ENCODE data around the gene PCCA.

The PCCA gene

GRCh38 chr13:100517135-100517534 lies 428.2 kb downstream of the PCCA start:
- H3K9ac ChIP-seq (ENCODE audit: low read length), result no peak overlapping the region
- no peak overlapping the region for H3K27ac ChIP-seq (ENCODE audit: low read depth, low read length)
- no peaks in the 10 kb centered on the region for H3K79me2 ChIP-seq (ENCODE audit: insufficient read depth, low read length)
- H3K27me3 ChIP-seq (ENCODE audit: low read length), result no peaks in the 10 kb centered on the region
- no peak overlapping the region for H3K4me2 ChIP-seq (ENCODE audit: low read depth, low read length, poor library complexity, severe bottlenecking)
- H3K4me3 ChIP-seq (ENCODE audit: insufficient read depth, low read length, poor library complexity, severe bottlenecking), result no peak overlapping the region
- no peaks in the 10 kb centered on the region for H3K9me3 ChIP-seq (ENCODE audit: insufficient read depth, low read length)
- no peak overlapping the region for H2AFZ ChIP-seq (ENCODE audit: low read depth, low read length, severe bottlenecking)
- no peaks in the 10 kb centered on the region for H3K9me2 ChIP-seq (replicated peaks; ENCODE audit: insufficient read depth, low read length)
- no peaks in the 10 kb centered on the region for H3F3A ChIP-seq (ENCODE audit: insufficient read depth)
- TF ChIP-seq, protein P1, sequence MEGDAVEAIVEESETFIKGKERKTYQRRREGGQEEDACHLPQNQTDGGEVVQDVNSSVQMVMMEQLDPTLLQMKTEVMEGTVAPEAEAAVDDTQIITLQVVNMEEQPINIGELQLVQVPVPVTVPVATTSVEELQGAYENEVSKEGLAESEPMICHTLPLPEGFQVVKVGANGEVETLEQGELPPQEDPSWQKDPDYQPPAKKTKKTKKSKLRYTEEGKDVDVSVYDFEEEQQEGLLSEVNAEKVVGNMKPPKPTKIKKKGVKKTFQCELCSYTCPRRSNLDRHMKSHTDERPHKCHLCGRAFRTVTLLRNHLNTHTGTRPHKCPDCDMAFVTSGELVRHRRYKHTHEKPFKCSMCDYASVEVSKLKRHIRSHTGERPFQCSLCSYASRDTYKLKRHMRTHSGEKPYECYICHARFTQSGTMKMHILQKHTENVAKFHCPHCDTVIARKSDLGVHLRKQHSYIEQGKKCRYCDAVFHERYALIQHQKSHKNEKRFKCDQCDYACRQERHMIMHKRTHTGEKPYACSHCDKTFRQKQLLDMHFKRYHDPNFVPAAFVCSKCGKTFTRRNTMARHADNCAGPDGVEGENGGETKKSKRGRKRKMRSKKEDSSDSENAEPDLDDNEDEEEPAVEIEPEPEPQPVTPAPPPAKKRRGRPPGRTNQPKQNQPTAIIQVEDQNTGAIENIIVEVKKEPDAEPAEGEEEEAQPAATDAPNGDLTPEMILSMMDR (IDR thresholded peaks at IDR 0.05; ENCODE audit: insufficient read depth, low read length, poor library complexity, severe bottlenecking), result no peak
- TF ChIP-seq EZH2phosphoT487 (conservative IDR thresholded peaks at IDR 0.05; ENCODE audit: low read length), result no peak
- H4K20me1 ChIP-seq (ENCODE audit: low read depth, low read length), result no peaks in the 10 kb centered on the region
- no peaks in the 10 kb centered on the region for H3K36me3 ChIP-seq (ENCODE audit: low read length)

DNA sequence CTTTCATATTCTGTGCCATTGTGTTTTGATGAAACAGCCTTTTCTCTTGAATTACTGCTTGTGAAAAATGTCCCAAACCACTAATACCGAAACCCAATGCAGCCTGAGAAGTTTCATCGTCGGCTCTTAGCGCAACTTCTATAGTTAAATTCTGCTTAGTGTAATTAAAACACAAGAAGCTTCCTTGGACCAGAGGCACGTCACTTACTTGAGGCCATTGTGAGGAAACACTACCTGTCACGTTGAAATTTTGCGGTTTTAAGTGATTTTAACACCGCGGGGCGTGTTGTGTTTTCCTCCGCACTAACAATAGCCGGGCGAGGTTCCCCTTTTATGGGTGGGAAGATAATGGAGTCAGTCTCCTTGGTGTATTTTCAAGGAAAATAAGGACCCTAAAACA lies 428.8 kb downstream of the PCCA start:
- Histone ChIP-seq H4K20me1 (ENCODE audit: low read depth, low read length) (no peaks in the 10 kb centered on the region), H3K9ac (ENCODE audit: low read length) (no peak overlapping the region), H3K79me2 (ENCODE audit: insufficient read depth, low read length) (no peaks in the 10 kb centered on the region), H3K4me2 (ENCODE audit: low read depth, low read length, poor library complexity, severe bottlenecking) (no peak overlapping the region), H3K4me3 (ENCODE audit: insufficient read depth, low read length, poor library complexity, severe bottlenecking) (no peak overlapping the region), H3K9me2 (replicated peaks; ENCODE audit: insufficient read depth, low read length) (no peaks in the 10 kb centered on the region), H3K36me3 (ENCODE audit: low read length) (no peaks in the 10 kb centered on the region), H3K27me3 (ENCODE audit: low read length) (no peaks in the 10 kb centered on the region), H3K27ac (ENCODE audit: low read depth, low read length) (no peak overlapping the region), H3F3A (ENCODE audit: insufficient read depth) (no peaks in the 10 kb centered on the region), H3K9me3 (ENCODE audit: insufficient read depth, low read length) (no peaks in the 10 kb centered on the region), H2AFZ (ENCODE audit: low read depth, low read length, severe bottlenecking) (no peak overlapping the region)
- TF ChIP-seq EZH2phosphoT487 (conservative IDR thresholded peaks at IDR 0.05; ENCODE audit: low read length), result no peak
- TF ChIP-seq, protein P1 (IDR thresholded peaks at IDR 0.05; ENCODE audit: insufficient read depth, low read length, poor library complexity, severe bottlenecking), result no peak

DNA sequence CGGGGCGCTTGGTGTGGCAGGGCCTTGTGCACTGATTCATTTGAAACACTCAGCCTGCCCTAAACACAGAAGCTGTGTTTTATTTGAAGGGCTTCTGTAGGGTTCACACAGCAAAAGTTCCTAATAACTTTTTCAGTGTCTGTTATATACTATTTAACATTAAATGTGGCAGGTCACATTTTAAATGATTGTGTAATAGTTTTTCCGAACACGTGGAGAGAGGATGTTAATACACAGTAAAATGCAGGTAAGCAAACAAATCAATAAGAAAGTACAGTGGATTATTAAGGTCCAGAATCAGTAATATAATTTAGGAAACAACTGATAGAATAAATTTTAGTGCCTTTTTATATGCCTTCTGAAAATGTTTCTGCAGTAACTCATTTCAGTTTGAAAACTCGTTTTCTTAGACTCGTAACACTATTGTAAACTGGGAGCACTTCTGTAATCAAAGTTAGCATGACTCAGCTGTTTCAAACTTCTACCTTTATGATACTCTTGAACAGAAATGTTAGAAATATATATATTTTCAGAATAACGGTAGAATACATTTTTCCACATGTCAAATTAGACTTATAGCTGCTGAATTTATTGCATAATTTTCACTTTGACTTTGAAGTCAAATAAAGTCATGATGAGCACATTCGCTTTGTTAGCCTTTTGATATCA lies 429.6 kb downstream of the PCCA start:
- no peaks in the 10 kb centered on the region for H3F3A ChIP-seq (ENCODE audit: insufficient read depth)
- H3K9ac ChIP-seq (ENCODE audit: low read length), result no peak overlapping the region
- H3K9me2 ChIP-seq (replicated peaks; ENCODE audit: insufficient read depth, low read length), result no peaks in the 10 kb centered on the region
- no peak overlapping the region for H3K4me2 ChIP-seq (ENCODE audit: low read depth, low read length, poor library complexity, severe bottlenecking)
- no peaks in the 10 kb centered on the region for H3K9me3 ChIP-seq (ENCODE audit: insufficient read depth, low read length)
- no peak overlapping the region for H3K4me3 ChIP-seq (ENCODE audit: insufficient read depth, low read length, poor library complexity, severe bottlenecking)
- TF ChIP-seq, protein P1 (IDR thresholded peaks at IDR 0.05; ENCODE audit: insufficient read depth, low read length, poor library complexity, severe bottlenecking), result no peak
- no peak for TF ChIP-seq EZH2phosphoT487 (conservative IDR thresholded peaks at IDR 0.05; ENCODE audit: low read length)
- no peaks in the 10 kb centered on the region for H4K20me1 ChIP-seq (ENCODE audit: low read depth, low read length)
- H3K27me3 ChIP-seq (ENCODE audit: low read length), result no peaks in the 10 kb centered on the region
- H3K27ac ChIP-seq (ENCODE audit: low read depth, low read length), result no peak overlapping the region
- H3K36me3 ChIP-seq (ENCODE audit: low read length), result no peaks in the 10 kb centered on the region
- no peaks in the 10 kb centered on the region for H3K79me2 ChIP-seq (ENCODE audit: insufficient read depth, low read length)
- H2AFZ ChIP-seq (ENCODE audit: low read depth, low read length, severe bottlenecking), result no peak overlapping the region
